ENCODE measurements around the gene YTHDF2. TPM values are rescaled to one million over a fixed set of nuclear protein-coding genes. Genes with fewer than 3 reads are reported as not detected.

YTHDF2 gene
- polyA plus RNA-seq, 3 donors, result 20.7 to 81.6 (median 74.2) TPM

- Histone ChIP-seq H3K4me1 (ENCODE audit: control insufficient read depth in 1 of 2, insufficient read depth in 2 of 2, low read length in 2 of 2) (no peaks in the 10 kb centered on the region), H3K9me3 (replicated peaks in 1 of 2; ENCODE audit: control insufficient read depth in 1 of 2, insufficient read depth in 1 of 2, low read length in 2 of 2) (no peaks in the 10 kb centered on the region), H3K9ac (ENCODE audit: insufficient read depth, low read length, poor library complexity, severe bottlenecking) (no peak overlapping the region), H3K27me3 (ENCODE audit: control insufficient read depth in 2 of 2, insufficient read depth in 2 of 2, low read length in 2 of 2) (peaks cover 30 to 43% of the 10 kb centered on the region in 2 donors), H3K36me3 (replicated peaks in 1 of 2; ENCODE audit: control insufficient read depth in 1 of 2, insufficient read depth in 2 of 2, low read length in 2 of 2) (no peaks in the 10 kb centered on the region), H3K4me2 (replicated peaks; ENCODE audit: extremely low read depth, low read length, poor library complexity, severe bottlenecking) (no peak overlapping the region), H2AFZ (ENCODE audit: insufficient read depth, low read depth, low read length, poor library complexity, severe bottlenecking) (no peak overlapping the region), H4K20me1 (ENCODE audit: insufficient read depth, low read length) (no peaks in the 10 kb centered on the region), H3K4me3 (replicated peaks in 1 of 3; ENCODE audit: low read depth in 2 of 3, low read length in 3 of 3) (no peak overlapping the region), H3K27ac (ENCODE audit: low read depth in 1 of 2, low read length in 2 of 2) (no peak overlapping the region), H3K79me2 (ENCODE audit: insufficient read depth, low read length) (no peaks in the 10 kb centered on the region)
- intact Hi-C loops (cut with micrococcal nuclease), result no loop called here
- H3K9me3 Mint-ChIP-seq, result peaks cover 0 to 7% (median 0%) of the 10 kb centered on the region in 7 donors
- no peak for DNase-seq
- no peak for TF ChIP-seq CTCF (IDR thresholded peaks at IDR 0.05)
- H3K27me3 Mint-ChIP-seq (ENCODE audit: low read depth in 3 of 3), result peaks cover 48 to 60% (median 55%) of the 10 kb centered on the region in 3 donors
- no peak overlapping the region for H3K27ac Mint-ChIP-seq
- peaks cover 3% of the 10 kb centered on the region for H3K4me1 Mint-ChIP-seq
- WGBS (ENCODE audit: insufficient coverage), result 22% methylated on average over 10 of the region's 12 CpGs
- H3K4me3 Mint-ChIP-seq, result peak overlapping the region in 1 of 2 donors; percentile 28
- no peaks in the 10 kb centered on the region for H3K36me3 Mint-ChIP-seq
These were observed 78.9 kb downstream of the YTHDF2 start for GRCh38 chr1:28815533-28816185.

DNA sequence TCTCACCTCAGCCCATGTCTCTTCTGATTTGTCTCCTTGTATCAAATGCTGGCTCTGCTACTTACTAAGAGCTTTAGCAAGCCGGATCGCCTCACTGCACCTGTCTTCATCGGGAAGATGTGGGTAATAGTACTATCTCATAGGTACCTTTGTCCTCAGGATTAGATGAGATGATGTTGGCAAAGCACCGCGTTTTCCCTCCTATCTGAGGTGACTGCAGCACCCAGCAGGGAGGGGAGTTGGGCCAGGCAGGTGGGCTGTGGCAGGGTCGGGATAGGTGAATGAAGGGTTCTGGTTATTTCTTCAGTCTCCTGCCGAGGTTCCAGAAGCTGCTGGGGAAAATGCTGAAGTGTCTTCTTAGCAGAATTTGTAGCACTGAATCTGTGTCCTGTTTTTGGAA is 80.4 kb downstream of the YTHDF2 start:
- H3K27me3 Mint-ChIP-seq (ENCODE audit: low read depth in 3 of 3), result peaks cover 38 to 54% (median 45%) of the 10 kb centered on the region in 3 donors
- no peaks in the 10 kb centered on the region for H3K36me3 ChIP-seq (replicated peaks in 1 of 2; ENCODE audit: control insufficient read depth in 1 of 2, insufficient read depth in 2 of 2, low read length in 2 of 2)
- H3K27me3 ChIP-seq (ENCODE audit: control insufficient read depth in 2 of 2, insufficient read depth in 2 of 2, low read length in 2 of 2), result peaks cover 18 to 31% of the 10 kb centered on the region in 2 donors

More for the DNA sequence above, 80.4 kb downstream of the YTHDF2 start:
- no peak for DNase-seq
- Mint-ChIP-seq H3K9me3 (peaks cover 0 to 4% (median 0%) of the 10 kb centered on the region in 7 donors), H3K4me3 (no peak overlapping the region), H3K4me1 (peaks cover 1% of the 10 kb centered on the region), H3K27ac (peak overlapping the region in 1 of 7 donors; percentile 8), H3K36me3 (no peaks in the 10 kb centered on the region)
- Histone ChIP-seq H2AFZ (ENCODE audit: insufficient read depth, low read depth, low read length, poor library complexity, severe bottlenecking) (no peak overlapping the region), H3K9ac (ENCODE audit: insufficient read depth, low read length, poor library complexity, severe bottlenecking) (no peak overlapping the region), H3K4me3 (replicated peaks in 1 of 3; ENCODE audit: low read depth in 2 of 3, low read length in 3 of 3) (no peak overlapping the region), H3K4me2 (replicated peaks; ENCODE audit: extremely low read depth, low read length, poor library complexity, severe bottlenecking) (no peak overlapping the region), H3K9me3 (replicated peaks in 1 of 2; ENCODE audit: control insufficient read depth in 1 of 2, insufficient read depth in 1 of 2, low read length in 2 of 2) (no peaks in the 10 kb centered on the region), H3K79me2 (ENCODE audit: insufficient read depth, low read length) (no peaks in the 10 kb centered on the region), H3K4me1 (ENCODE audit: control insufficient read depth in 1 of 2, insufficient read depth in 2 of 2, low read length in 2 of 2) (no peaks in the 10 kb centered on the region), H4K20me1 (ENCODE audit: insufficient read depth, low read length) (no peaks in the 10 kb centered on the region), H3K27ac (ENCODE audit: low read depth in 1 of 2, low read length in 2 of 2) (no peak overlapping the region)
- TF ChIP-seq CTCF (IDR thresholded peaks at IDR 0.05), result no peak
- intact Hi-C loops (cut with micrococcal nuclease), result no loop called here
- 88% methylated on average over 5 of the region's 7 CpGs for WGBS (ENCODE audit: insufficient coverage)

Data from CD14-positive monocyte (primary cell).